ENCODE results near the gene GRHPR. TPM values are rescaled to one million over a fixed set of nuclear protein-coding genes. Genes with fewer than 3 reads are reported as not detected.

The GRHPR gene
- 100 to 1,000 TPM; 159 to 424 (median 359) TPM for total RNA-seq
- long read RNA-seq, full-length matches to known transcripts, result 88 of 118 reads
- long read RNA-seq, partial matches to known transcripts, result 25 of 118 reads
- long read RNA-seq, other reads (novel, unspliced or antisense), result 5 of 118 reads

DNA sequence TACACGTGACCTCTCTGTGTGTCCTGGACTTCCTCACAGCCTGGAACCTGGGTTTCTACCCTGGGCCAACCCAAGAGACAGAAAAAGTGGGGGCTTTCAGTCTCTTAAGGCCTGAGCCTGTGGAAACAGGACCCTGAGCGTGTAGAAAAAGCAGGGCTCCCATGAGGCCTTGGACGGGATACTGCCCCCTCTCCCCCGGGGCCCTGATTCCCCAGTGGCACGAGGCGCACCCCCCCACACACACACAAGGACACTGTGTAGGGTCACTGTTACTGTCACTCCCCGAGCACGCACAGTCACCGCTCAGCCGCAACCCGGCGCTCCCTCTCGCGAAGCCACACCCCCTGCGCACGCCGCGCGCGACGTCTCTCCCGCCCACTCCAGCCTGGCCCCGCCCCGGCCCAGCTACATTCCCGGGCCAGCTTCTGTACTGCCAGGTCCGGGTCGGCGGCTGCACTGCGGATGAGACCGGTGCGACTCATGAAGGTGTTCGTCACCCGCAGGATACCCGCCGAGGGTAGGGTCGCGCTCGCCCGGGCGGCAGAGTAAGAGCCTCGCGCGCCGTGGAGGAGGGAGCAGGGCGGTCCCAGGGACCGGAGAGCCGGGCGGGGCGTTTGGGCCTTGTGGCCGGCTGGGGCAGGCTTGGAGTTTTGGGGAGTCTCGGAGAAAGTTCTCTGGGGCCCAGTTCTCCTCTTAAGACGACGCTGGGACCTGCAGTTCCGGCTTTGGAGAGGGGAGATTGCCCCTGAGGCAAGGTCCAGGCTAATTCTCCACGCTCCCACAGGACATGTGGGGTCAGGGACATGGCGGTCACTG lies at the start of gene GRHPR:
Gene GRHPR, plus strand, starts transcription at position 408 of the 816 bp plus-strand sequence. Its CDS starts 55 bp downstream, at position 463.
- Histone ChIP-seq H3K36me3 (peaks cover 0 to 20% (median 9%) of the 10 kb centered on the region in 4 donors), H3K4me1 (peaks cover 0 to 71% (median 36%) of the 10 kb centered on the region in 4 donors), H3K27me3 (no peaks in the 10 kb centered on the region), H3K9me3 (no peaks in the 10 kb centered on the region), H3K27ac (peak within 1 kb of the TSS; percentile 89 to 96 (median 91)), H3K4me3 (peak within 1 kb of the TSS; percentile 80 to 94 (median 93))
- DNase-seq, result peak; percentile 96 to 98 (median 98)
- peak; percentile 76 to 86 (median 78) for ATAC-seq
- TF ChIP-seq POLR2A (IDR thresholded peaks at IDR 0.05), result peak; percentile 98
- TF ChIP-seq, protein P1, sequence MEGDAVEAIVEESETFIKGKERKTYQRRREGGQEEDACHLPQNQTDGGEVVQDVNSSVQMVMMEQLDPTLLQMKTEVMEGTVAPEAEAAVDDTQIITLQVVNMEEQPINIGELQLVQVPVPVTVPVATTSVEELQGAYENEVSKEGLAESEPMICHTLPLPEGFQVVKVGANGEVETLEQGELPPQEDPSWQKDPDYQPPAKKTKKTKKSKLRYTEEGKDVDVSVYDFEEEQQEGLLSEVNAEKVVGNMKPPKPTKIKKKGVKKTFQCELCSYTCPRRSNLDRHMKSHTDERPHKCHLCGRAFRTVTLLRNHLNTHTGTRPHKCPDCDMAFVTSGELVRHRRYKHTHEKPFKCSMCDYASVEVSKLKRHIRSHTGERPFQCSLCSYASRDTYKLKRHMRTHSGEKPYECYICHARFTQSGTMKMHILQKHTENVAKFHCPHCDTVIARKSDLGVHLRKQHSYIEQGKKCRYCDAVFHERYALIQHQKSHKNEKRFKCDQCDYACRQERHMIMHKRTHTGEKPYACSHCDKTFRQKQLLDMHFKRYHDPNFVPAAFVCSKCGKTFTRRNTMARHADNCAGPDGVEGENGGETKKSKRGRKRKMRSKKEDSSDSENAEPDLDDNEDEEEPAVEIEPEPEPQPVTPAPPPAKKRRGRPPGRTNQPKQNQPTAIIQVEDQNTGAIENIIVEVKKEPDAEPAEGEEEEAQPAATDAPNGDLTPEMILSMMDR (IDR thresholded peaks at IDR 0.05), result no peak
- WGBS (ENCODE audit: insufficient coverage, low coverage, low lambda C conversion rate, missing lambda C conversion rate), result under 1% methylated on average over 19 of the region's 56 CpGs
- intact Hi-C loops (cut with DNase I), result no loop called here

DNA sequence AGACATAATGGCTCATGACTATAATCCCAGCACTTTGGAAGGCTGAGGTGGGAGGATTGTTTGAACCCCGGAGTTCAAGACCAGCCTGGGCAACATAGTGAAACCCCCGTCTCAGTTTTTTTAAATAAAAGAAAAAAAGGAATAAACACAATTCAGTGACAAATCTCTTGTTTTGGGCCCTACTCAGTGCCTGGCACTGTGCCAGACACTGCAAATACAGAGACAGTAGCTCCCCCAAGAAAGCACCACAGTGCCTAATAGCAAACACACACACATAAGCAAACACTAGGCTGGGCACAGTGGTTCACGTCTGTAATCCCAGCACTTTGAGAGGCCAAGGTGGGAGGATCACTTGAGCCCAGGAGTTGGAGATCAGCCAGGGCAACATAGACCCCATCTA lies 49.7 kb upstream of the GRHPR start:
- Histone ChIP-seq H3K9me3 (no peaks in the 10 kb centered on the region), H3K27ac (no peak overlapping the region), H3K4me1 (no peaks in the 10 kb centered on the region), H3K4me3 (no peak overlapping the region), H3K36me3 (no peaks in the 10 kb centered on the region), H3K27me3 (no peaks in the 10 kb centered on the region)
- TF ChIP-seq POLR2A (IDR thresholded peaks at IDR 0.05), result no peak
- TF ChIP-seq, protein P1 (IDR thresholded peaks at IDR 0.05), result no peak
- DNase-seq, result no peak
- intact Hi-C loops (cut with DNase I), result no loop called here
- no peak for ATAC-seq
- WGBS (ENCODE audit: insufficient coverage, low coverage, low lambda C conversion rate, missing lambda C conversion rate), result 78% methylated on average over 3 of the region's 3 CpGs

DNA sequence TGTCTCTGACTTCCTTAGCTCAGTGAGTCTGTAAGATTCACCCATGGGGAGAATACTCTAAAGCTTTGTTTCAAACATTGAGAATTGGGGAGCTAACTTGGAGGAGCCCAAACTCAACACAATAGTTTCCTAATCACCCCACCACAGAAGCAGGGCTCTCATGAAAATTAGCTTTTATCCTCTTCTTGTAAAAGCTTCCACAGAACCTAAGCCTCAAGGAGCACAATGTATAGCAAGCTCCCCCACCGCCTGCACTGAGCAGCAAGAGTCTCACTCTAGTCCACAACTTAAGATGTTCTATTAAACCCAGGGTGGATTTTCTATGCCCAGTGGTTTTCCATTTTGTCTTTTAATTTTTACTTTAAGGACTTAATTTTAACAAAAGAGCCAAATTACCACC lies 48.9 kb upstream of the GRHPR start:
- no peaks in the 10 kb centered on the region for H3K27me3 ChIP-seq
- no peaks in the 10 kb centered on the region for H3K4me1 ChIP-seq
- intact Hi-C loops (cut with DNase I), result no loop called here
- ATAC-seq (no peak), DNase-seq (no peak)
- no peak overlapping the region for H3K27ac ChIP-seq
- H3K9me3 ChIP-seq, result no peaks in the 10 kb centered on the region
- H3K36me3 ChIP-seq, result no peaks in the 10 kb centered on the region
- 90% methylated on average over 1 of the region's 1 CpG for WGBS (ENCODE audit: insufficient coverage, low coverage, low lambda C conversion rate, missing lambda C conversion rate)
- no peak overlapping the region for H3K4me3 ChIP-seq
- TF ChIP-seq POLR2A (IDR thresholded peaks at IDR 0.05), result no peak
- TF ChIP-seq, protein P1 (IDR thresholded peaks at IDR 0.05), result no peak

DNA sequence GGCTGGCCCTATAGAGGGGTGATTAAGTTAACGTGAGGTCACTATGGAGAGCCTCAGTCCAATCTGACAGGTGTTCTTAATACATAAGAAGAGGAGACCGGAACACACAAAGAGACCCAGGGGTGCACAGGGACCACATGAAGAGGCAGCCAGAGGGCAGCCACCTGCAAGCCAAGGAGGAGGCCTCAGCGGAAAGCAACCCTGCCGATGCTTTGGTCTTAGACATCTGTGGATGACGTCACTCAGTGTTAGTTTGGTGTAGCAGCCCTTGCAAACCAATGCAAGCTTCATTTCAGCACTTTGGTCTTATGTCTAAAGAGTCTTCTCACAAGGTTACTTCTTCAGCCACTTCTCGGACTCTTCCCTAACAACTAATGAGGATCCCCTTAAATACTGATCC lies 47.6 kb upstream of the GRHPR start:
- Histone ChIP-seq H3K27me3 (no peaks in the 10 kb centered on the region), H3K9me3 (no peaks in the 10 kb centered on the region), H3K27ac (no peak overlapping the region), H3K4me3 (no peak overlapping the region), H3K4me1 (no peaks in the 10 kb centered on the region), H3K36me3 (no peaks in the 10 kb centered on the region)
- TF ChIP-seq, protein P1 (IDR thresholded peaks at IDR 0.05), result no peak
- no peak for TF ChIP-seq POLR2A (IDR thresholded peaks at IDR 0.05)
- WGBS (ENCODE audit: insufficient coverage, low coverage, low lambda C conversion rate, missing lambda C conversion rate), result 91% methylated on average over 5 of the region's 6 CpGs
- intact Hi-C loops (cut with DNase I), result no loop called here
- no peak for DNase-seq
- no peak for ATAC-seq

Measured in right lobe of liver (tissue), 6 donors.